Spleen (tissue), 11 donors: Measurements from ENCODE around the gene TPM2. TPM values are rescaled to one million over a fixed set of nuclear protein-coding genes. Genes with fewer than 3 reads are reported as not detected.

Experiments used
- DNase-seq: peaks from one replicate; pipeline ENCODE4 v3.0.0-alpha.2; 2020
- H3K27ac ChIP-seq, 8 donors: fragments of 200-600 bp; sonication (generic) in 7 of 8; 1 replicate in 4 of 8; 2 replicates in 4 of 8; pipeline versions ENCODE4 v1.5.0 to v1.8.0; 2016 to 2021; ENCODE audit warnings: inconsistent platforms in 4 of 8, mild to moderate bottlenecking in 4 of 8, moderate library complexity in 1 of 8
- H3K27me3 ChIP-seq, 7 donors: fragments of 200-600 bp; sonication (generic) in 6 of 7; replicated peaks in 1 of 7; 1 replicate in 4 of 7; 2 replicates in 3 of 7; pipeline versions ENCODE4 v1.5.0 to v1.8.0; 2016 to 2021; ENCODE audit warnings: inconsistent platforms in 3 of 7, mild to moderate bottlenecking in 1 of 7
- H3K36me3 ChIP-seq, 6 donors: fragments of 200-600 bp; sonication (generic) in 5 of 6; 1 replicate in 4 of 6; 2 replicates in 2 of 6; pipeline versions ENCODE4 v1.5.0 to v1.8.0; 2016 to 2021; ENCODE audit warnings: inconsistent platforms in 2 of 6
- H3K4me1 ChIP-seq, 6 donors: fragments of 200-600 bp; sonication (generic) in 5 of 6; 1 replicate in 3 of 6; 2 replicates in 3 of 6; pipeline versions ENCODE4 v1.5.0 to v1.8.0; 2016 to 2021; ENCODE audit warnings: inconsistent platforms in 3 of 6
- H3K4me3 ChIP-seq, 8 donors: fragments of 200-600 bp; sonication (generic) in 7 of 8; 1 replicate in 4 of 8; 2 replicates in 4 of 8; pipeline versions ENCODE4 v1.5.0 to v1.8.0; 2016 to 2021; ENCODE audit warnings: inconsistent platforms in 4 of 8, mild to moderate bottlenecking in 4 of 8, moderate library complexity in 2 of 8
- H3K9me3 ChIP-seq, 8 donors: fragments of 200-600 bp; sonication (generic) in 7 of 8; 1 replicate in 4 of 8; 2 replicates in 4 of 8; pipeline versions ENCODE4 v1.5.0 to v1.8.0; 2016 to 2021; ENCODE audit warnings: inconsistent platforms in 4 of 8
- CTCF ChIP-seq, 11 experiments: fragments of 200-600 bp in 7 of 11; fragments of 450-650 bp in 4 of 11; sonication (generic) in 4 of 11; IDR thresholded peaks in 8 of 11; conservative IDR thresholded peaks in 3 of 11; 1 replicate in 7 of 11; 2 replicates in 4 of 11; pipeline versions ENCODE4 v1.4.0 to v1.8.0; 2016 to 2021; ENCODE audit warnings: antibody characterized with exemption in 11 of 11, inconsistent platforms in 4 of 11, mild to moderate bottlenecking in 1 of 11
- POLR2A ChIP-seq, 3 donors: fragments of 450-650 bp; IDR thresholded peaks; one replicate each; pipeline ENCODE4 v1.5.1; 2017; ENCODE audit warnings: antibody characterized with exemption in 3 of 3, mild to moderate bottlenecking in 1 of 3
- POLR2AphosphoS5 ChIP-seq, 3 donors: sonication (generic); formaldehyde crosslinking; IDR thresholded peaks; one replicate each; pipeline ENCODE4 v1.5.1; 2017; ENCODE audit warnings: antibody characterized with exemption in 3 of 3
- WGBS, 5 donors: extraction: QIAGEN DNeasy Blood & Tissue Kit in 3 of 5; methylation state at CpG; one replicate each; pipeline versions ENCODE4 v1.1.5 to v1.1.7; 2013 to 2018; 5-methylcytosine and 5-hydroxymethylcytosine counted together
- intact Hi-C: fragments of 100-400 bp; cut with DNase I; formaldehyde crosslinking; loops from one replicate; pipeline ENCODE4 v1.15.0; 2023; ENCODE audit warnings: low total_unique reads
- polyA plus RNA-seq, 3 donors: library from polyadenylated mRNA; stranded (reverse); fragments of 200-250 nt; gene quantifications; one replicate each; pipeline ENCODE4 v1.2.1, GENCODE V29; 2013
- total RNA-seq, 7 donors: library from RNA; depleted of rRNA in 3 of 7; stranded (reverse); fragments of >200 nt in 3 of 7; fragmentation: NEBNext Ultra II Directional in 4 of 7; extraction: Animal tissue kit (Norgen Biotek cat#: 25700) in 4 of 7; gene quantifications; one replicate each; pipeline versions ENCODE4 v1.1.0 to v1.2.1, GENCODE V29; 2016 to 2021
- donor health status: healthy with polysubstance abuse.
- donor health status: DM: no; HTN: no; CAD: no; lungs with moderate emphysema.
- donor health status: DM: no; HTN: no; CAD: no.
- donor health status: Bipolar disorder and iron deficiency.
- donor health status: healthy.
- donor health status: DM: no; HTN: no; CAD: no.
- donor health status: DM: yes; HTN: yes; CAD: no.

TPM2 gene
- total and polyA plus RNA-seq, 10 donors = 43.1 to 237 (median 119) TPM

DNA sequence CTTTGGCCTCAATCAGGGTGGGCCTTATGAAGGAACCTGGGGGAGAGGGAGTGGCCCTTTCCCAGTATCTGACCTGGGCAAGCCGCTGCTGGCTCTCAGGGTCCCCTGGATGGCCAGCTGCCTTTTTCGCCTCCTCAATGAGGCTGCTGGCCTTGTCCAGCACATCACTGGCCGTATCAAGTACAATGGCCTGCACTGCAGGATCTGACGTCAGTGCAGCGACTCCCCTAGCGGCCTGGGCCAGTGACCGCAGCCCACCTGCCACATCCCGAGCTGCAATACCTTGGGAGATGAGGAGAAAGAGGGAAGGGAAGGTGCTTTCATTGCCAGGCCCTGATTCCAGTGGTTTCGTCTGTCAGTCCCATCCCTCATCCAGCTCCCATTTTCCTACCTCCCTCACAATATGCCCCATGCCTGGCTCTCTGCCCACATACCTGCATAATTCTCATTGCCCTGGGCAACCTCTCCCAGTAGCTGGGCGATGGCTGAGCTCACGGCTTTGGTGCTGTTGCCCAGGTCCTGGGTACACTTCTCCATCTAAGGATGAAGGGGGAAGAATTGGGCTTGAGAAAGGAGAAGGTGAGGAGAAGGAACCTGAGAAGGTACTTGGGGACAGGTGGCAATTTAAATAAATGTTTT lies 23.2 kb upstream of the TPM2 start:
- Histone ChIP-seq H3K27ac (peak overlapping the region in 1 of 8 donors; percentile 24), H3K36me3 (peaks cover 22 to 100% (median 100%) of the 10 kb centered on the region in 6 donors), H3K9me3 (no peaks in the 10 kb centered on the region), H3K27me3 (no peaks in the 10 kb centered on the region), H3K4me1 (peaks cover 0 to 6% (median 0%) of the 10 kb centered on the region in 6 donors), H3K4me3 (no peak overlapping the region)
- WGBS, 5 donors = 88 to 94% (median 91%) methylated on average over 11 of the region's 11 CpGs
- intact Hi-C loops = no loop called here
- no peak for DNase-seq
- TF ChIP-seq CTCF (IDR thresholded peaks at IDR 0.05 in 8 of 11, conservative IDR thresholded peaks at IDR 0.05 in 3 of 11) = no peak
- no peak for TF ChIP-seq POLR2A (IDR thresholded peaks at IDR 0.05)
- TF ChIP-seq POLR2AphosphoS5 (IDR thresholded peaks at IDR 0.05) = peak in 2 of 3 donors; percentile 6 to 54

GRCh38 chr9:35711501-35712428 lies 22.0 kb upstream of the TPM2 start:
- H3K27me3 ChIP-seq = no peaks in the 10 kb centered on the region
- TF ChIP-seq POLR2AphosphoS5 (IDR thresholded peaks at IDR 0.05) = peak in 1 of 3 donors; percentile 24
- no peak for TF ChIP-seq POLR2A (IDR thresholded peaks at IDR 0.05)
- TF ChIP-seq CTCF (IDR thresholded peaks at IDR 0.05 in 8 of 11, conservative IDR thresholded peaks at IDR 0.05 in 3 of 11) = no peak
- H3K36me3 ChIP-seq = peaks cover 27 to 100% (median 100%) of the 10 kb centered on the region in 6 donors
- intact Hi-C loops = no loop called here
- no peaks in the 10 kb centered on the region for H3K9me3 ChIP-seq
- H3K27ac ChIP-seq = peak overlapping the region in 1 of 8 donors; percentile 23
- 82 to 93% (median 86%) methylated on average over 21 of the region's 21 CpGs for WGBS, 5 donors
- H3K4me3 ChIP-seq = no peak overlapping the region
- no peak for DNase-seq
- H3K4me1 ChIP-seq = peaks cover 0 to 6% (median 0%) of the 10 kb centered on the region in 6 donors

- TF ChIP-seq POLR2A (IDR thresholded peaks at IDR 0.05) (no peak), CTCF (IDR thresholded peaks at IDR 0.05 in 8 of 11, conservative IDR thresholded peaks at IDR 0.05 in 3 of 11) (no peak), POLR2AphosphoS5 (IDR thresholded peaks at IDR 0.05) (peak in 1 of 3 donors; percentile 21)
- no peak for DNase-seq
- H3K4me1 ChIP-seq = peaks cover 0 to 9% (median 0%) of the 10 kb centered on the region in 6 donors
- intact Hi-C loops = no loop called here
- H3K27ac ChIP-seq = no peak overlapping the region
- H3K36me3 ChIP-seq = peaks cover 35 to 100% (median 100%) of the 10 kb centered on the region in 6 donors
- WGBS, 5 donors = 81 to 94% (median 88%) methylated on average over 7 of the region's 7 CpGs
- H3K27me3 ChIP-seq = no peaks in the 10 kb centered on the region
- no peak overlapping the region for H3K4me3 ChIP-seq
- no peaks in the 10 kb centered on the region for H3K9me3 ChIP-seq
Measured at GRCh38 chr9:35710818-35711500, 21.2 kb upstream of the TPM2 start.
